Aorta (tissue), 5 donors: ENCODE data around the gene GPR171. TPM values are rescaled to one million over a fixed set of nuclear protein-coding genes. Genes with fewer than 3 reads are reported as not detected.
"Not testable (repeated sequence)": the region's sequence is repeated elsewhere in the genome, so short reads cannot be mapped to it uniquely, and the experiment has no call there.

ENCODE experiments used
- ATAC-seq: fragments of 200-7000 bp; cut with Tn5 transposase; one replicate; pipeline ENCODE4 v1.9.1; 2022; ENCODE audit warnings: moderate library complexity; ENCODE audit not compliant: low FRiP score
- DNase-seq, 2 donors: peaks; one replicate each; pipeline ENCODE4 v3.0.0-alpha.2; 2020
- H3K27ac ChIP-seq, 2 donors: one replicate each; pipeline ENCODE4 v1.5.1; 2013; ENCODE audit warnings: low read length in 2 of 2, mild to moderate bottlenecking in 2 of 2, moderate library complexity in 2 of 2, control low read depth in 1 of 2, inconsistent platforms in 1 of 2, low read depth in 1 of 2
- H3K27me3 ChIP-seq, 2 donors: one replicate each; pipeline ENCODE4 v1.6.1; 2013; ENCODE audit warnings: control low read depth in 1 of 2, low read length in 1 of 2, mild to moderate bottlenecking in 1 of 2, moderate library complexity in 1 of 2; ENCODE audit not compliant: insufficient read depth in 2 of 2, control insufficient read depth in 1 of 2
- H3K36me3 ChIP-seq, 2 donors: one replicate each; pipeline ENCODE4 v1.6.1; 2013; ENCODE audit warnings: control low read depth in 1 of 2, low read length in 1 of 2, mild to moderate bottlenecking in 1 of 2; ENCODE audit not compliant: insufficient read depth in 2 of 2, control insufficient read depth in 1 of 2
- H3K4me1 ChIP-seq, 2 donors: one replicate each; pipeline ENCODE4 v1.6.1; 2013; ENCODE audit warnings: low read length in 2 of 2, control low read depth in 1 of 2, mild to moderate bottlenecking in 1 of 2, moderate library complexity in 1 of 2; ENCODE audit not compliant: insufficient read depth in 2 of 2, control insufficient read depth in 1 of 2
- H3K4me3 ChIP-seq, 2 donors: one replicate each; pipeline ENCODE4 v1.5.1; 2013; ENCODE audit warnings: low read length in 2 of 2, control low read depth in 1 of 2, mild to moderate bottlenecking in 1 of 2
- H3K9me3 ChIP-seq: one replicate; pipeline ENCODE4 v1.6.1; 2013; ENCODE audit warnings: mild to moderate bottlenecking, low read length; ENCODE audit not compliant: control insufficient read depth
- WGBS, 2 donors: extraction: QIAGEN DNeasy Blood & Tissue Kit; methylation state at CpG; one replicate each; pipeline ENCODE4 v1.1.7; 2013; 5-methylcytosine and 5-hydroxymethylcytosine counted together
- intact Hi-C, 2 donors: fragments of 100-400 bp; cut with DNase I; formaldehyde crosslinking; loops; one replicate each; pipeline versions ENCODE4 v1.14.2 to v1.15.0; 2022
- polyA plus RNA-seq, 2 donors: library from polyadenylated mRNA; stranded (reverse); fragments of 200-250 nt; gene quantifications; one replicate each; pipeline ENCODE4 v1.2.3, GENCODE V29; 2013
- total RNA-seq, 2 donors: library from RNA; stranded (reverse); fragmentation: NEBNext Ultra II Directional; extraction: Animal tissue kit (Norgen Biotek cat#: 25700); gene quantifications; one replicate each; pipeline ENCODE4 v1.2.1, GENCODE V29; 2021
- donor health status: healthy with polysubstance abuse.
- donor health status: Bipolar disorder and iron deficiency.
- donor health status: DM: no; HTN: no; CAD: no.
- donor health status: DM: no; HTN: no; CAD: no.
- donor health status: DM: yes; HTN: yes; CAD: no.

GPR171 gene
- total and polyA plus RNA-seq, 4 donors = 0.96 to 1.2 (median 1.0) TPM; not detected in 1

DNA sequence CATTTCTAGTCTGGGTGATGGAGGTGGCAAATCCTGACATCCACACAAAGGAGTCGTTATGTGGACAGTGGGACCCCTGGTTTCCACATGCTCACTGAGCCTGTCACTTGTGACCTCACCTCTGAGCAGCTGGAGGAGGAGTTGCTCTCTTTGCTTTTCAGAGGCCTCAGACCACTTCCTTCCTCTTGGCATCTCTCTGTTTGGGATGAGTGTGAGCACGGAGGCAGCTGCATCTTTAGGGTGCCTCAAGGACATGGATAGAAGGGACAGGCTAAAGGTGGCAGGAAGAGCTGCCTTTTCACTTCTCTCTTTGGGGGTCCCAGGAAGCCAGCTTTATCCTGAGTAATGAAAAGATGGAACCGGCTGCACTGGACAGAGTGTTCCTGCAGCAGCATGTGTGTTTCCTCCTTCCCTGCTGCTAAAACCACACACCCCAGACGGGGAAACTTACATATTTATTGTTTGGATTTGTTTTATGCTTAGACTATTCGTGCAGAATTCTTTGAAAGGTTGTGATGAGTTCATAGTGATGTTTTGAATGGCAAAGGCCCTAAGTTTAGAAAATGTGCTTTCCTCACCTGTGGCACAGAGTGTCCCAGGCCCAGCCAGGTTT lies 31.8 kb downstream of the GPR171 start:
- Histone ChIP-seq H3K4me3 (no peak overlapping the region), H3K27me3 (no peaks in the 10 kb centered on the region), H3K36me3 (no peaks in the 10 kb centered on the region), H3K9me3 (no peaks in the 10 kb centered on the region), H3K4me1 (no peaks in the 10 kb centered on the region), H3K27ac (no peak overlapping the region)
- ATAC-seq (no peak), DNase-seq (peak in 1 of 2 donors; percentile 54)
- intact Hi-C loops = no loop called here
- 72 to 73% methylated on average over 5 of the region's 5 CpGs for WGBS, 2 donors

DNA sequence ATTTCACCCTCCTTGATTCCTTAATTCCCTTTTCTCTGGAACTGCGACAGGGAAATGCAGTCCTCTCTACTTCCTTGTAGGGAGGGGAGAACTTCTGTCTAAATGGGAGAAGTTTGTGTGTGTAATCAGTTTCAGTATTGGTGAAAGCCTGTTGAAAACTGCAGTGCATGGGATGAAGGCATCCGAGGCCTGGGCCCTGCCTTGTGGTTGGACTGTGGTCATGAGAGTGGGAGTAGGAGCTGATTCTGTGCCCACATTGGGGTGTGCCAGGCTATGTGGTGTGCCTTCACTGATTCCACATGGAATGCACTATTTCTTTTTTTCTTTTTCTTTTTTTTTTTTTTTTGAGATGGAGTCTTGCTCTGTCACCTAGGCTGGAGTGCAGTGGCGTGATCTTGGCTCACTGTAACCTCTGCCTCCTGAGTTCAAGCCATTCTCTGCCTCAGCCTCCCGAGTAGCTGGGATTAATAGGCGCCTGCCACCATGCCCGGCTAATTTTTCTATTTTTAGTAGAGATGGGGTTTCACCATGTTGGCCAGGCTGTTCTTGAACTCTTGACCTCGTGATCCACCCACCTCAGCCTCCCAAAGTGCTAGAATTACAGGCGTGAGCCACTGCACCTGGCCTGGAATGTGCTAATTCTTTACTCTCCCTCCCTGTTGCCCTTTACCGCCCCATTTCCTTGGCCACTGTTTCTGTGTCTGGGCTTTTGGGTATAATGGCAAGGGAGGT lies 32.9 kb downstream of the GPR171 start:
- not testable (repeated sequence) for H3K36me3 ChIP-seq, H3K27me3 ChIP-seq, H3K4me3 ChIP-seq, H3K27ac ChIP-seq, H3K9me3 ChIP-seq, H3K4me1 ChIP-seq
- ATAC-seq (peak; percentile 71), DNase-seq (peak in 1 of 2 donors; percentile 83)
- 86 to 91% methylated on average over 9 of the region's 9 CpGs for WGBS, 2 donors
- intact Hi-C loops = loop anchor here (2.0 to 5.0 kb wide), 3 partner anchors 57 to 112 kb away; no protein-coding TSS in a partner anchor

DNA sequence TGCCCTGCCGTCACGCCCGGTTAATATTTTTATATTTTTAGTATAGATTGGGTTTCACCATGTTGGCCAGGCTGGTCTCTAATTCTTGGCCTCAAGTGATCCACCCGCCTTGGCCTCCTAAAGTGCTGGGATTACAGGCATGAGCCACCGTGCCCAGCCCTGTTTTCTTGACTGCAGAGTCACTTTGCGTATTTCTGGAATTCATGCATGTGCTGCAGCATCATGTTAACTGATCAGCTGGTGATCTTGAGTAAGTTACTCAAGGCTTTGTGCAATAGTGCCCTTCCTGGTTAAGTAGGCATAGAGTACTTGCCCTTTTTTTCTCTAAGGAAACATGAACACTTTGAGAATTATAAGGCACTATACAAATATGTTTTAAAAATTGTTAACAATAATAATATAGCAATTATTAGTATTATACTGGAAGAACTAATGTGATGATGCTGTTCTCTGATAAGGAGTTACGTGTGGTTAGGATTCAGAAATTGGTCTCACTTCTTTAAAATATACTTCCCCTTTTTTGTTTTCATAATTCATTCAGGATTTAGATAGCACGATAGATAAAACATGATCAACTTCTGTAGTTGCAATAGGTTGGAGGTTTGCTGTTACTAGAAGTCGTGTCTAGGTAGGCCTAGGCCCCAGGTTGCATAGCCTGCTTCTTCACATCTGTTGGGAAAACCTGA lies 33.6 kb downstream of the GPR171 start:
- H3K4me3 ChIP-seq = no peak overlapping the region
- WGBS, 2 donors = 94% methylated on average over 9 of the region's 9 CpGs

DNA sequence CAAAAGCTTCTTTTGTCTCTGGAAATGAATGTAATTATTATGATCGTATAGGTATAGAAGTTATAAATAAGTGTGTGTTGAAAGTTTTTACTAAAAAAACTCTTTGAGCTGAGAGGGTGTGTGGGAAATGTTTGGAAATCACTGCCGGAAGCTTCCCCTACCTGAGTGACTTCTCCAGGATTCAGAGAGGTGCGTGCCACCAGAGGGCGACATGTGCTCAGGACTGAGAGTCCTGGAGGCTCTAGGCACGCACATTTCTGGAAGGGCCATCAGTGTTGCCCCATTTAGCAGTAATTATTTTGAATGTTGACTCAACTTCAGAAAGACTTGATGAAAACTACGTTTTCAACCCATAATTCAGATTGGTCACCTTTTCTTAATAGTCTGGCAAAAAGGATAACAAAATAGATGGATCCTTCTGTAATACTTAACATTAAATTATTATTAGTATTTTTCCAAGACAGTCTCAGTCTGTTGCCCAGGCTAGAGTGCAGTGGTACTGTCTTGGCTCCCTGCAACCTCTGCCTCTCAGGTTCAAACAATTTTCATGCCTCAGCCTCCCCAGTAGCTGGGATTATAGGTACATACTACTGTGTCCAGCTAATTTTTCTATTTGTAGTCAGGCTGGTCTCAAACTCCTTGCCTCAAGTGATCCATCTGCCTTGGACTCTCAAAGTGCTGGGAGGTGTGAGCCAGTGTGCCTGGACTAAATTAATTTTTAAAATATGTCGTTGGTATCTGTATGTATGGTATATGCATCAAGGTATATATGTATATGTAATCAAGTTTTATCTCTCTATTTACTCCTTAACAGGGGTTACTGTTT lies 34.5 kb downstream of the GPR171 start:
- WGBS, 2 donors = 27 to 30% methylated on average over 7 of the region's 7 CpGs
- DNase-seq (peak; percentile 83 to 86), ATAC-seq (peak; percentile 86)
- H3K4me1 ChIP-seq = no peaks in the 10 kb centered on the region
- no peak overlapping the region for H3K27ac ChIP-seq
- no peaks in the 10 kb centered on the region for H3K9me3 ChIP-seq
- no peaks in the 10 kb centered on the region for H3K27me3 ChIP-seq
- no peak overlapping the region for H3K4me3 ChIP-seq
- H3K36me3 ChIP-seq = no peaks in the 10 kb centered on the region
- intact Hi-C loops = loop anchor here (2.0 to 5.0 kb wide), 3 partner anchors 59 to 114 kb away; no protein-coding TSS in a partner anchor

More for the DNA sequence above, 33.6 kb downstream of the GPR171 start:
- Histone ChIP-seq H3K4me1 (no peaks in the 10 kb centered on the region), H3K27me3 (no peaks in the 10 kb centered on the region), H3K9me3 (no peaks in the 10 kb centered on the region), H3K36me3 (no peaks in the 10 kb centered on the region), H3K27ac (no peak overlapping the region)
- ATAC-seq (no peak), DNase-seq (peak in 1 of 2 donors; percentile 51)
- intact Hi-C loops = loop anchor here (2.0 to 5.0 kb wide), 3 partner anchors 58 to 113 kb away; no protein-coding TSS in a partner anchor

DNA sequence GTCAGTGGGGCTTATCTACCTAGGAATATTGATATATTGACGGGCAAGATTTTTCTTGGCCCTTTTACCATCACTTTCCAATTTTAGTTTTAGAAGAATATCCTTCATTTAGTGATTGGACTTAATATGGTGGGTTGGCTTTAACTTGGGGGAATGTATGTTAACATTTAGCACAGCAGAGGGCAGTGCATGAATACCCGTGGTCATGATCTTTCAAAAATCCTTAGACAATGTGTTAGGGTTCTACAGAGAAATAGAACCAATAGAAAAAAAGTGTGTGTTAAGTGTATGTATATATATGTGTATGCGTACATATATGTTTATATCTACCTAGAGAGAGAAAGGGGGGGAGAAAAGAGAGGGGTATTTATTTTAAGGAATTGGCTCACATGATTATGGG lies 36.9 kb downstream of the GPR171 start:
- H3K4me1 ChIP-seq = no peaks in the 10 kb centered on the region
- H3K27me3 ChIP-seq = no peaks in the 10 kb centered on the region
- 86% methylated on average over 3 of the region's 3 CpGs for WGBS, 2 donors
- intact Hi-C loops = loop anchor here (5.0 kb wide), 2 partner anchors 61 to 116 kb away; no protein-coding TSS in a partner anchor
- DNase-seq (no peak), ATAC-seq (no peak)
- H3K9me3 ChIP-seq = no peaks in the 10 kb centered on the region
- no peaks in the 10 kb centered on the region for H3K36me3 ChIP-seq
- H3K4me3 ChIP-seq = no peak overlapping the region
- H3K27ac ChIP-seq = no peak overlapping the region

DNA sequence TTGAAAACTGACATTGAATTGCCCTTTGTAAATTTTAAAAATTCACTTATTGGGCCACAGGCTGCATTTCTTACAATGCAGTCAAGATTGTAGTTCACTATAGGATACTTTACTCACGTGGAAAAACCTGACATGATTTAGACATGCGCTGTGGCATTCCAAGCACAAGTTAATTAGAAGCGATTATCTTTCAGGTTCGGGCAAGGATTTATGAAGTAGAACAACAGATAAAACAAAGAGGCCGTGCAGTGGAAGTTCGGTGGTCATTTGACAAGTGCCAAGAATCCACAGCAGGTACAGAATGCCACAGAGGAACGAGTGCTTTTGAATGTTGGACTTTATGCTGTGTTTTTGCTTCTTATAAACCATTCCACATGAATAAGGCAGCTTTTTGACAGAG lies 37.8 kb downstream of the GPR171 start:
- DNase-seq (no peak), ATAC-seq (no peak)
- Histone ChIP-seq H3K9me3 (no peaks in the 10 kb centered on the region), H3K4me1 (no peaks in the 10 kb centered on the region), H3K27me3 (no peaks in the 10 kb centered on the region), H3K36me3 (no peaks in the 10 kb centered on the region), H3K27ac (no peak overlapping the region), H3K4me3 (no peak overlapping the region)
- WGBS, 2 donors = 79% methylated on average over 7 of the region's 7 CpGs
- intact Hi-C loops = loop anchor here (5.0 kb wide), 2 partner anchors 62 to 117 kb away; no protein-coding TSS in a partner anchor

DNA sequence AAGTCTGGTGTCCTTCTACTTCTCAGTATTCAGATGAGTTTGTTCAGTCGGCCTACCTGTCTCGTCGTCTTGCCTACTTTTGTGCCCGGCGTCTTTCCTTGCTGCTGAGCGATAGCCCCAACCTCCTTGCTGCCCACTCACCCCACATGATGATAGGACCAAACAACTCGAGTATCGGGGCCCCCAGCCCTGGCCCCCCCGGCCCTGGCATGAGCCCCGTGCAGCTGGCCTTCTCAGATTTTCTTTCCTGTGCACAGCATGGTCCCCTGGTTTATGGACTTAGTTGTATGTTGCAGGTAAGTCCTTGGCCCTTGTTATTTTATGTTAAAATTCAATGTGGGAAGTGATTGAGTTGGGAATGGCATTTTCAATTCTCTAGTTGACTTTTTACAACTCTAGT lies 43.2 kb downstream of the GPR171 start:
- Histone ChIP-seq H3K27me3 (no peaks in the 10 kb centered on the region), H3K36me3 (no peaks in the 10 kb centered on the region), H3K4me3 (no peak overlapping the region), H3K4me1 (no peaks in the 10 kb centered on the region), H3K27ac (no peak overlapping the region), H3K9me3 (no peaks in the 10 kb centered on the region)
- DNase-seq (no peak), ATAC-seq (no peak)
- 92 to 94% methylated on average over 10 of the region's 10 CpGs for WGBS, 2 donors
- intact Hi-C loops = loop anchor here in 1 of 2 donors (10.0 kb wide), 1 partner anchor 435 kb away; no protein-coding TSS in a partner anchor

DNA sequence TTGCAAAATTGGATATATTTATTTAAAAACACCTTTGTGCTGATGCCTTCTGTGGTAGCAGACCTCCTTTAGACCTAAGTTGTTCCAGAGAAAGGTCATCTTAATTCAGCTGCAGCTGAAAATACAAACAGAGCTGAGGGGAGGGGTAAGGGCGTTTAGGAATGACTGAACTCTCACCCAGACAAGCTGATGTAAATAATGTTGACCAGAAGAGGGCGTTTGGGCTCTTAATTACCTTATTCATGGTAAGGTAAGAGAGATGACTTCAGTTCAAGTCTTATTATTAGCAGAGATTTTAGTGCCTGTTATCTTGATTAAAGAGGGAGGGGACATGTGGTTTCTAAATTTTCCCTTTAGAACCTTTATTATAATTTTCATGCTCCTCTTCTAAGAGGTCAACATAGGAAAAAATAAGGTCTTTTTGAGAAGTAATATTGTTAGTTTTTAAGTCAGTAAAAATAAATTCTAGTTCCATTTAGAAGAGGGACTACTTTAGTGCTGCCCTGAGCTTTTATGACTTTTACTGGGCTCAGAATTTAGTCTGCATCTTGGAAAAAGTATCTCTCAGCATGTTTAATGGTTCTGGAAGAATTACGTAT lies 46.3 kb downstream of the GPR171 start:
- intact Hi-C loops = loop anchor here in 1 of 2 donors (10.0 kb wide), 1 partner anchor 432 kb away; no protein-coding TSS in a partner anchor
- no peaks in the 10 kb centered on the region for H3K9me3 ChIP-seq
- no peak overlapping the region for H3K4me3 ChIP-seq
- DNase-seq (no peak), ATAC-seq (no peak)
- no peaks in the 10 kb centered on the region for H3K36me3 ChIP-seq
- no peak overlapping the region for H3K27ac ChIP-seq
- no peaks in the 10 kb centered on the region for H3K27me3 ChIP-seq
- no peaks in the 10 kb centered on the region for H3K4me1 ChIP-seq
- 37 to 38% methylated on average over 3 of the region's 3 CpGs for WGBS, 2 donors
